HFFc6 (cell line): ENCODE data around the gene ZNF200. TPM values are rescaled to one million over a fixed set of nuclear protein-coding genes. Genes with fewer than 3 reads are reported as not detected.

Experiments
- DNase-seq: peaks from one replicate; pipeline ENCODE4 v3.0.0-alpha.2; 2018
- H3K27ac Mint-ChIP-seq: 2 replicates; pipeline ENCODE4 v1.8.0; 2020; ENCODE audit warnings: mild to moderate bottlenecking, mixed read lengths
- H3K27me3 Mint-ChIP-seq: 2 replicates; pipeline ENCODE4 v1.8.0; 2021; ENCODE audit warnings: mild to moderate bottlenecking, moderate library complexity, mixed read lengths; ENCODE audit not compliant: insufficient read depth
- H3K36me3 Mint-ChIP-seq: 2 replicates; pipeline ENCODE4 v1.8.0; 2021; ENCODE audit warnings: low read depth, mixed read lengths
- H3K4me1 Mint-ChIP-seq: 2 replicates; pipeline ENCODE4 v1.8.0; 2020; ENCODE audit warnings: low read depth, mixed read lengths
- H3K4me3 Mint-ChIP-seq: 2 replicates; pipeline ENCODE4 v1.8.0; 2020; ENCODE audit warnings: mild to moderate bottlenecking, moderate library complexity, mixed read lengths
- H3K9me3 Mint-ChIP-seq: 2 replicates; pipeline ENCODE4 v1.8.0; 2020; ENCODE audit warnings: mild to moderate bottlenecking, mixed read lengths
- long read RNA-seq: library from polyadenylated mRNA; unstranded; transcript quantifications from one replicate; pipeline ENCODE4 v2.0.0, GENCODE V29; 2019
- total RNA-seq, 6 experiments: library from RNA; stranded (reverse); fragmentation: NEBNext Ultra II Directional; extraction: Animal tissue kit (Norgen Biotek cat#: 25700); gene quantifications; 2 replicates in 1 of 6; 3 replicates in 5 of 6; pipeline ENCODE4 v1.2.3, GENCODE V29; 2021
- TF ChIP-seq, protein P1 (sequence below): fragments of 200-600 bp; sonication (generic); IDR thresholded peaks from 2 replicates; pipeline ENCODE4 v1.5.0; 2021; ENCODE audit warnings: antibody characterized with exemption, mild to moderate bottlenecking

ZNF200 gene
- total RNA-seq, result 1 to 10 TPM; 5.1 to 6.3 (median 5.7) TPM
- long read RNA-seq, full-length matches to known transcripts, result 6 of 7 reads
- long read RNA-seq, partial matches to known transcripts, result 0 of 7 reads
- long read RNA-seq, other reads (novel, unspliced or antisense), result 1 of 7 reads

GRCh38 chr16:3234857-3235561 is at the start of gene ZNF200:
ZNF200 (minus strand) TSS chr16:3235158; CDS start chr16:3233755, 1,403 bp downstream.
- peaks cover 20% of the 10 kb centered on the region for H3K9me3 Mint-ChIP-seq
- H3K36me3 Mint-ChIP-seq, result peaks cover 45% of the 10 kb centered on the region
- H3K27ac Mint-ChIP-seq, result peak within 1 kb of the TSS; percentile 97
- H3K4me1 Mint-ChIP-seq, result peaks cover 10% of the 10 kb centered on the region
- H3K27me3 Mint-ChIP-seq, result peaks cover 4% of the 10 kb centered on the region
- peak; percentile 91 for DNase-seq
- TF ChIP-seq, protein P1, sequence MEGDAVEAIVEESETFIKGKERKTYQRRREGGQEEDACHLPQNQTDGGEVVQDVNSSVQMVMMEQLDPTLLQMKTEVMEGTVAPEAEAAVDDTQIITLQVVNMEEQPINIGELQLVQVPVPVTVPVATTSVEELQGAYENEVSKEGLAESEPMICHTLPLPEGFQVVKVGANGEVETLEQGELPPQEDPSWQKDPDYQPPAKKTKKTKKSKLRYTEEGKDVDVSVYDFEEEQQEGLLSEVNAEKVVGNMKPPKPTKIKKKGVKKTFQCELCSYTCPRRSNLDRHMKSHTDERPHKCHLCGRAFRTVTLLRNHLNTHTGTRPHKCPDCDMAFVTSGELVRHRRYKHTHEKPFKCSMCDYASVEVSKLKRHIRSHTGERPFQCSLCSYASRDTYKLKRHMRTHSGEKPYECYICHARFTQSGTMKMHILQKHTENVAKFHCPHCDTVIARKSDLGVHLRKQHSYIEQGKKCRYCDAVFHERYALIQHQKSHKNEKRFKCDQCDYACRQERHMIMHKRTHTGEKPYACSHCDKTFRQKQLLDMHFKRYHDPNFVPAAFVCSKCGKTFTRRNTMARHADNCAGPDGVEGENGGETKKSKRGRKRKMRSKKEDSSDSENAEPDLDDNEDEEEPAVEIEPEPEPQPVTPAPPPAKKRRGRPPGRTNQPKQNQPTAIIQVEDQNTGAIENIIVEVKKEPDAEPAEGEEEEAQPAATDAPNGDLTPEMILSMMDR, result no peak
- peak within 1 kb of the TSS; percentile 95 for H3K4me3 Mint-ChIP-seq

GRCh38 chr16:3283543-3284447 is 48.8 kb upstream of the ZNF200 start:
- Mint-ChIP-seq H3K4me3 (peak overlapping the region; percentile 94), H3K4me1 (peaks cover 29% of the 10 kb centered on the region), H3K9me3 (peaks cover 42% of the 10 kb centered on the region), H3K36me3 (peaks cover 50% of the 10 kb centered on the region), H3K27ac (peak overlapping the region; percentile 100), H3K27me3 (no peaks in the 10 kb centered on the region; the same call in 1 of the 2 replicates)
- no peak for DNase-seq
- TF ChIP-seq, protein P1, result no peak

GRCh38 chr16:3282730-3283542 is 48.0 kb upstream of the ZNF200 start, which contains the start of gene ZNF263:
ZNF263 (plus strand) TSS chr16:3283491; CDS start chr16:3283819, 328 bp downstream.
- Mint-ChIP-seq H3K27ac (peak within 1 kb of the TSS; percentile 100), H3K9me3 (peaks cover 33% of the 10 kb centered on the region), H3K36me3 (peaks cover 41% of the 10 kb centered on the region), H3K4me1 (peaks cover 29% of the 10 kb centered on the region), H3K4me3 (peak within 1 kb of the TSS; percentile 94), H3K27me3 (no peaks in the 10 kb centered on the region)
- TF ChIP-seq, protein P1, result no peak
- DNase-seq, result peak; percentile 97

DNA sequence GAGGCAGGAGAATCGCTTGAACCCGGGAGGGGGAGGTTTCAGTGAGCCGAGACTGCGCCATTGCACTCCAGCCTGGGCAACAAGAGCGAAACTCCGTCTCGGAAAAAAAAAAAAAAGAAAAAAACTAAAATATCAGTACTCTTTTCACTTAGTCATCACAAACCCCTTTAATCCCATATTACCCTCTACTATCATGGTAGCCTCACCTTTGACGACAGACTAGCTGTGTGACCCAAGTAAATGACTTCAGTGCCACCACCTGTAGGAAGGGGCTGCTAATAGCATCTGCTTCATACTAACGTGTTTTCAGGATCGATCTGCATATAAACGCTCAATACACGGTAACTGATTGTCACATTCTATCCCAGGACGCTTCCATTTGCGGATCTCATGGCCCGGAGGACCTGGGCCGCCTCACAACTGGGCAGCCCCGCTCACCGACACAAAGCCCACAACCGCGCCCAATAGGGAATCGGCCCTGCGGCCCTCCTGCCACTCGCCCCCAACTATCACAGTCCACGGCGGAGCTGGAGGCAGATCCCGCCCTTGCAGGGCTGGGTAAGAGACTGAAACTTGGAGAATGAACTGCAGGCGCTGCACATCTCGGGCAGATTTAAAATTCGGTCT is 47.3 kb upstream of the ZNF200 start:
- H3K4me1 Mint-ChIP-seq, result peaks cover 29% of the 10 kb centered on the region
- H3K4me3 Mint-ChIP-seq, result peak overlapping the region; percentile 94
- TF ChIP-seq, protein P1, result peak; percentile 12; the same call in 1 of the 2 replicates
- H3K27ac Mint-ChIP-seq, result peak overlapping the region; percentile 100
- peaks cover 34% of the 10 kb centered on the region for H3K36me3 Mint-ChIP-seq
- DNase-seq, result no peak
- peaks cover 26% of the 10 kb centered on the region for H3K9me3 Mint-ChIP-seq
- peaks cover 2% of the 10 kb centered on the region; the same call in 1 of the 2 replicates for H3K27me3 Mint-ChIP-seq
